Immature natural killer cell (primary cell): Measurements from ENCODE around the gene TOPAZ1. TPM values are rescaled to one million over a fixed set of nuclear protein-coding genes. Genes with fewer than 3 reads are reported as not detected.

ENCODE experiments used
- DNase-seq, 3 donors: peaks; one replicate each; pipeline ENCODE4 v3.0.0; 2022; ENCODE audit warnings: mixed read lengths in 1 of 3
- H3K27ac Mint-ChIP-seq, 6 donors: one replicate each; pipeline ENCODE4 v1.8.0; 2020; ENCODE audit warnings: mixed read lengths in 6 of 6, mild to moderate bottlenecking in 5 of 6, inconsistent platforms in 4 of 6, moderate library complexity in 3 of 6
- H3K27me3 Mint-ChIP-seq, 3 donors: one replicate each; pipeline ENCODE4 v1.8.0; 2020 to 2021; ENCODE audit warnings: low read depth in 3 of 3, mild to moderate bottlenecking in 3 of 3, mixed read lengths in 3 of 3, moderate library complexity in 3 of 3, inconsistent platforms in 1 of 3
- H3K36me3 Mint-ChIP-seq, 3 donors: one replicate each; pipeline ENCODE4 v1.8.0; 2020; ENCODE audit warnings: mixed read lengths in 3 of 3, inconsistent platforms in 2 of 3, mild to moderate bottlenecking in 2 of 3
- H3K4me1 Mint-ChIP-seq, 2 donors: one replicate each; pipeline ENCODE4 v1.8.0; 2020; ENCODE audit warnings: inconsistent platforms in 2 of 2, mild to moderate bottlenecking in 2 of 2, mixed read lengths in 2 of 2, moderate library complexity in 1 of 2
- H3K4me3 Mint-ChIP-seq, 5 donors: one replicate each; pipeline ENCODE4 v1.8.0; 2020; ENCODE audit warnings: mild to moderate bottlenecking in 5 of 5, mixed read lengths in 5 of 5, inconsistent platforms in 3 of 5, moderate library complexity in 3 of 5
- H3K9me3 Mint-ChIP-seq, 6 donors: one replicate each; pipeline ENCODE4 v1.8.0; 2020; ENCODE audit warnings: mild to moderate bottlenecking in 6 of 6, mixed read lengths in 6 of 6, inconsistent platforms in 4 of 6, moderate library complexity in 3 of 6
- polyA plus RNA-seq, 3 donors: library from polyadenylated mRNA; unstranded; fragments of 300-500 nt; fragmentation: Illumina TruSeq; gene quantifications; one replicate each; pipeline ENCODE4 v1.2.3, GENCODE V29; 2021

TOPAZ1 gene
- polyA plus RNA-seq, 3 donors from 2014 or later: not detected

GRCh38 chr3:44353355-44353924 lies 111.8 kb downstream of the TOPAZ1 start:
- DNase-seq: no peak
- H3K4me3 Mint-ChIP-seq: no peak overlapping the region
- H3K36me3 Mint-ChIP-seq: peaks cover 10 to 19% (median 13%) of the 10 kb centered on the region in 3 donors
- H3K27me3 Mint-ChIP-seq: peaks cover 0 to 2% (median 0%) of the 10 kb centered on the region in 3 donors
- H3K4me1 Mint-ChIP-seq: peaks cover 0 to 6% of the 10 kb centered on the region in 2 donors
- no peaks in the 10 kb centered on the region for H3K9me3 Mint-ChIP-seq
- no peak overlapping the region for H3K27ac Mint-ChIP-seq

GRCh38 chr3:44355362-44356033 lies 113.8 kb downstream of the TOPAZ1 start:
- H3K4me1 Mint-ChIP-seq: peaks cover 0 to 6% of the 10 kb centered on the region in 2 donors
- no peak overlapping the region for H3K27ac Mint-ChIP-seq
- H3K9me3 Mint-ChIP-seq: no peaks in the 10 kb centered on the region
- peaks cover 17 to 19% (median 17%) of the 10 kb centered on the region in 3 donors for H3K36me3 Mint-ChIP-seq
- no peak overlapping the region for H3K4me3 Mint-ChIP-seq
- no peak for DNase-seq
- H3K27me3 Mint-ChIP-seq: no peaks in the 10 kb centered on the region

- Mint-ChIP-seq H3K27me3 (no peaks in the 10 kb centered on the region), H3K9me3 (no peaks in the 10 kb centered on the region), H3K4me1 (peaks cover 0 to 6% of the 10 kb centered on the region in 2 donors), H3K4me3 (no peak overlapping the region), H3K36me3 (peaks cover 11 to 26% (median 17%) of the 10 kb centered on the region in 3 donors), H3K27ac (no peak overlapping the region)
- DNase-seq: no peak
Measured at GRCh38 chr3:44359146-44359751, 117.6 kb downstream of the TOPAZ1 start.

GRCh38 chr3:44363591-44363990 lies 121.9 kb downstream of the TOPAZ1 start:
- H3K4me3 Mint-ChIP-seq: no peak overlapping the region
- H3K27me3 Mint-ChIP-seq: no peaks in the 10 kb centered on the region
- no peaks in the 10 kb centered on the region for H3K4me1 Mint-ChIP-seq
- DNase-seq: no peak
- no peaks in the 10 kb centered on the region for H3K9me3 Mint-ChIP-seq
- no peak overlapping the region for H3K27ac Mint-ChIP-seq
- H3K36me3 Mint-ChIP-seq: peaks cover 0 to 22% (median 11%) of the 10 kb centered on the region in 3 donors

- H3K9me3 Mint-ChIP-seq: no peaks in the 10 kb centered on the region
Measured at GRCh38 chr3:44365952-44366351, 124.3 kb downstream of the TOPAZ1 start.

GRCh38 chr3:44375450-44375849 lies 133.8 kb downstream of the TOPAZ1 start:
- peaks cover 16 to 23% (median 23%) of the 10 kb centered on the region in 3 donors for H3K36me3 Mint-ChIP-seq

More at GRCh38 chr3:44365952-44366351, 124.3 kb downstream of the TOPAZ1 start:
- H3K36me3 Mint-ChIP-seq: peaks cover 3 to 22% (median 7%) of the 10 kb centered on the region in 3 donors
- DNase-seq: no peak
- H3K27me3 Mint-ChIP-seq: peaks cover 0 to 1% (median 0%) of the 10 kb centered on the region in 3 donors
- H3K4me1 Mint-ChIP-seq: no peaks in the 10 kb centered on the region
- H3K4me3 Mint-ChIP-seq: no peak overlapping the region
- no peak overlapping the region for H3K27ac Mint-ChIP-seq

More at GRCh38 chr3:44375450-44375849, 133.8 kb downstream of the TOPAZ1 start:
- Mint-ChIP-seq H3K27ac (no peak overlapping the region), H3K9me3 (peaks cover 0 to 5% (median 0%) of the 10 kb centered on the region in 6 donors), H3K4me1 (no peaks in the 10 kb centered on the region), H3K4me3 (no peak overlapping the region), H3K27me3 (peaks cover 1 to 2% (median 2%) of the 10 kb centered on the region in 3 donors)
- DNase-seq: no peak

Other genes with a start within 250 kb of the TOPAZ1 start
- 10 to 100 TPM in 2 of 3 donors, 1 to 10 TPM in 1; 9.9 to 18.1 (median 16.3) TPM for gene TCAIM, start 96.9 kb downstream of the TOPAZ1 start, polyA plus RNA-seq
- 1 to 10 TPM in 2 of 3 donors, under 1 TPM in 1; 0.11 to 4.0 (median 2.0) TPM for gene ZNF445, start 235.8 kb downstream of the TOPAZ1 start, polyA plus RNA-seq